ENCODE measurements around the gene ST7L. TPM values are rescaled to one million over a fixed set of nuclear protein-coding genes. Genes with fewer than 3 reads are reported as not detected.

ST7L gene
- total RNA-seq, 2 donors from 2014 or later = 18.0 to 18.2 TPM

GRCh38 chr1:112583366-112583765 is 35.6 kb downstream of the ST7L start:
- Histone ChIP-seq H3K4me1 (ENCODE audit: control insufficient read depth, insufficient read depth, low read length) (no peaks in the 10 kb centered on the region), H3K27ac (ENCODE audit: low read depth, low read length) (no peak overlapping the region), H3K4me3 (ENCODE audit: low read length) (no peak overlapping the region), H3K9ac (ENCODE audit: extremely low read depth, low read length, poor library complexity, severe bottlenecking) (no peak overlapping the region), H3K36me3 (ENCODE audit: control insufficient read depth, insufficient read depth, low read length) (peaks cover 34% of the 10 kb centered on the region), H3K27me3 (ENCODE audit: control insufficient read depth, insufficient read depth, low read length, poor library complexity, severe bottlenecking) (no peaks in the 10 kb centered on the region), H3K9me3 (ENCODE audit: control insufficient read depth, low read length) (peaks cover 12% of the 10 kb centered on the region)
- no peak overlapping the region for H3K4me3 Mint-ChIP-seq
- H3K27ac Mint-ChIP-seq = no peak overlapping the region
- peaks cover 34% of the 10 kb centered on the region for H3K36me3 Mint-ChIP-seq (ENCODE audit: low read depth)
- no peaks in the 10 kb centered on the region for H3K4me1 Mint-ChIP-seq
- no peaks in the 10 kb centered on the region for H3K27me3 Mint-ChIP-seq (ENCODE audit: insufficient read depth)
- no peaks in the 10 kb centered on the region for H3K9me3 Mint-ChIP-seq
- TF ChIP-seq CTCF (conservative IDR thresholded peaks at IDR 0.05) = no peak
- no peak for DNase-seq

GRCh38 chr1:112581586-112582192 is 37.3 kb downstream of the ST7L start:
- Mint-ChIP-seq H3K27ac (no peak overlapping the region), H3K4me3 (no peak overlapping the region), H3K9me3 (no peaks in the 10 kb centered on the region), H3K36me3 (ENCODE audit: low read depth) (peaks cover 26% of the 10 kb centered on the region), H3K4me1 (no peaks in the 10 kb centered on the region), H3K27me3 (ENCODE audit: insufficient read depth) (no peaks in the 10 kb centered on the region)
- no peak overlapping the region for H3K4me3 ChIP-seq (ENCODE audit: low read length)
- TF ChIP-seq CTCF (conservative IDR thresholded peaks at IDR 0.05) = no peak
- no peaks in the 10 kb centered on the region for H3K4me1 ChIP-seq (ENCODE audit: control insufficient read depth, insufficient read depth, low read length)
- no peak overlapping the region for H3K9ac ChIP-seq (ENCODE audit: extremely low read depth, low read length, poor library complexity, severe bottlenecking)
- no peak overlapping the region for H3K27ac ChIP-seq (ENCODE audit: low read depth, low read length)
- peaks cover 32% of the 10 kb centered on the region for H3K36me3 ChIP-seq (ENCODE audit: control insufficient read depth, insufficient read depth, low read length)
- DNase-seq = no peak
- no peaks in the 10 kb centered on the region for H3K9me3 ChIP-seq (ENCODE audit: control insufficient read depth, low read length)
- no peaks in the 10 kb centered on the region for H3K27me3 ChIP-seq (ENCODE audit: control insufficient read depth, insufficient read depth, low read length, poor library complexity, severe bottlenecking)

GRCh38 chr1:112579801-112580510 is 39.0 kb downstream of the ST7L start:
- no peaks in the 10 kb centered on the region for H3K27me3 Mint-ChIP-seq (ENCODE audit: insufficient read depth)
- no peaks in the 10 kb centered on the region for H3K27me3 ChIP-seq (ENCODE audit: control insufficient read depth, insufficient read depth, low read length, poor library complexity, severe bottlenecking)
- no peak for TF ChIP-seq CTCF (conservative IDR thresholded peaks at IDR 0.05)
- H3K9me3 ChIP-seq (ENCODE audit: control insufficient read depth, low read length) = no peaks in the 10 kb centered on the region
- no peak overlapping the region for H3K9ac ChIP-seq (ENCODE audit: extremely low read depth, low read length, poor library complexity, severe bottlenecking)
- H3K27ac Mint-ChIP-seq = no peak overlapping the region
- H3K27ac ChIP-seq (ENCODE audit: low read depth, low read length) = no peak overlapping the region
- no peak overlapping the region for H3K4me3 Mint-ChIP-seq
- no peaks in the 10 kb centered on the region for H3K4me1 Mint-ChIP-seq
- no peak overlapping the region for H3K4me3 ChIP-seq (ENCODE audit: low read length)
- no peaks in the 10 kb centered on the region for H3K4me1 ChIP-seq (ENCODE audit: control insufficient read depth, insufficient read depth, low read length)
- H3K9me3 Mint-ChIP-seq = peaks cover 2% of the 10 kb centered on the region
- H3K36me3 Mint-ChIP-seq (ENCODE audit: low read depth) = peaks cover 40% of the 10 kb centered on the region
- no peak for DNase-seq
- WGBS, 2 experiments (ENCODE audit: insufficient coverage in 1 of 2, insufficient read length in 1 of 2) = 93 to 100% methylated on average over 2 to 5 of the region's 5 CpGs
- H3K36me3 ChIP-seq (ENCODE audit: control insufficient read depth, insufficient read depth, low read length) = peaks cover 49% of the 10 kb centered on the region
